NOMO-1 treated with dmso at 0.1 percent for 144 hours (cell line): ENCODE measurements around the gene HTRA1.

ENCODE experiments used
- DNase-seq: peaks from one replicate; lab custom pipeline; 2025; ENCODE audit not compliant: unreplicated experiment; lab: John Stamatoyannopoulos, UW

Gene HTRA1

DNA sequence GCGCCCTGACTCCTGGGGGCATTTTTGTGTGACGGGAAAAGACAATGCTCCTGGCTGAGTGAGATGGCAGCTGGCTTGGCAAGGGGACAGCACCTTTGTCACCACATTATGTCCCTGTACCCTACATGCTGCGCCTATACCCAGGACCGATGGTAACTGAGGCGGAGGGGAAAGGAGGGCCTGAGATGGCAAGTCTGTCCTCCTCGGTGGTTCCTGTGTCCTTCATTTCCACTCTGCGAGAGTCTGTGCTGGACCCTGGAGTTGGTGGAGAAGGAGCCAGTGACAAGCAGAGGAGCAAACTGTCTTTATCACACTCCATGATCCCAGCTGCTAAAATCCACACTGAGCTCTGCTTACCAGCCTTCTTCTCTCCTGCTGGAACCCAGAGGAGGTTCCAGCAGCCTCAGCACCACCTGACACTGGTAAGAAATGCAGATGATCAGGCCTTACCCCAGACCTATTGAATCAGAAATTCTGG, 6.7 kb upstream of the HTRA1 start, which contains the start of gene ARMS2:
Gene ARMS2, plus strand, starts transcription at position 51 of the 478 bp plus-strand sequence. Its CDS starts 75 bp downstream, at position 126.
- no peak for DNase-seq

DNA sequence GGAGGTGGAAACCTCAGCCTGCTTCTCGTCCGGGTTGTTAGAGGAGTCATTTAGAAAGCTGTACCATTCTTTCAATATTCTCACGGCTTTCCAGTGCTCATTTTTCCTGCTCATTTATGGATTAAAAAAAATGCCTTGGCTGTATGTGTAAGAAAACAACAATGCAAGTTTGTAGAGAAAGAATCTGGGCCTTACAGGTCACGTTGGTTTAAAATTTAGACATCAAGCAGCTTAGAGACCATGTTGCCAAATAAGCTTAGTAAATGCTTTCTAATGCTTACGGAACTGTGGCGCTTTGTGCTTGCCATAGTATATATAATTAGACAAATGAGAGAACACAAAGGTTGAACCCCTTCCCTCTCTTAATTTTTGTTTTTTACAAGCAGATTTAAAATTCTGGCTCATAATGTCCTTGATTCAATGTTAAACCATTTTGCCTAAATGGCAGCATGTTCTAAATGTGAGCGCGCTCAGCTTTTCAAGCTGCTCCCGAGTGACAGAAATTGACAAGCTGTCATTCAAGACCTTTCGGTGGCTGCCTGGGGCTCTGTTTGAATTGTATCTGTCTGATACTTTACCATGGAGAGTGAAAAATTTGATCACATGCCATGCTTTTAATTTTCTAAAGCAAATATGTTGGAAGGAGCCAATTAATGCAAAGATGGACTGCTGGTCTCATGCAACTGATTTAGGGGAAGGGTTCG, 5.8 kb upstream of the HTRA1 start:
- DNase-seq, result no peak

DNA sequence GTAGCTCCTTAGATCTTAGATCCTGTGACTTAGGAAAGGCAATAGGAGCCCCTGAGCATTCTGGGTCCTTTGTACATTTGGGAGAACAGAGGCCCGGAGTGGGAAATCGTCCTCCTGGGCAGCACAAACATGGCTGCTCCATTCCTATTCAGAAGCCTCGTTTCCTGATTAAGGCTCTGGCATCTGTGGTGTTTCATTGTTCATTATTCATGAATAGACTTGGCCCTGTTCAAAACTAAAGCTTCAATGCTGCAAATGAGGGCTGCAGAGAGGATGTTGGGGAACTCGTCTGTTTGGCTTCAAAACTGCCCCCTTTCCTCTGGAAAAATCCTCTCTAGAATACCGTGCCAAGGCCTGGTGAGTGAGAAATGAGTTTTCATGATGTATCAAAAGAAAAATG, 3.4 kb upstream of the HTRA1 start:
- no peak for DNase-seq

DNA sequence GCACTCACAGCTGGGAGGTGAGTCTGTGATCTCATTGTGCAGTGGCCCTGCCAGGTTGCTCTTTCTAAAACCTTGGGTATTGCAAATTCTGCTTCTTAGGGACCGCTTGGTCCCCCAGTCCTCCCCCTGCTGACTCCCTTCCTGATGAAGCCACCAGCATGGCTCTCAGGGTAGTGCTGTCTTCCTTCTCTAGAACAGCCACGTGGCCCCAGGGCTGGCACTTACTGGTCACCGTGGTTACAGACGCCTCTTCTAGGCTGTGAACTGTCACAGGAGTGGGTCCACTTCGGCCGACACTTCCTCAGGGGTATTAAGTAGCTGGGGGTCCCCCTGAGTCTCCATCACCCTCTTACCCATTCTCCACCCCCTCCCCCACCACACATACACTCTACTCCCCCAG, 2.7 kb upstream of the HTRA1 start:
- no peak for DNase-seq

DNA sequence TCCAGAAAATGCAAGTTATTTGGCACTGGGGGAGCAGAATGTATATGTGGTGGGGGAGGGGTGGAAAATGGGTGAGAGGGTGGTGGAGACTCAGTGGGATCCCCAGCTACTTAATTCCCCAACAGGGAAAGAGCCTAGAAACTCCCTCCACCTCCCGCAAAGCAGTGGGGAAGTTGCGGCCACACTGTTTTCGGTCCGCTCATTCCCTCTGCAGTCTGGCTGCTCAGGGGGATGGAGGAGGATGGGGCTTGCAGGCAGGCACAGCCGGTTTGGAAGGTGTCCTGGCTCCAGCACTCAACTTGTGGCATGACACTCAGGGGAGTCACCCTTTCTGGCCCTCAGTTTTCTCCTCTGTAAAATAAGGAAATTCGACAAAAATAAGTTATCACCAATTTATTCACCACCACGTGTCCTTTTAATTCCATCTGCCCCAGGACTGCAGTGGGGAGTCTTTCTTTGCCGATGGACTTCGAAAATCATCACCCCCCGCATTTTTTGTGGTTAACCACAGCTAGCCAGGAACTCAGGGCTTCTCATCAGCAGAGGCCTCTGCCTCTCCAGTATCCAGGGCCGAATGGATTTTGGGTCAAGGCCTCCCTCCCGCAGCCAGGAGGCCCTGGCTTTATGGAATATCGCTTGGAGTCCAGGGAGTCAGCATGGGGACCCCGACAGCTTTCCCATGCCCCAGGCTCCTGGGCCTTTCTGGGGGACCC, 1.6 kb upstream of the HTRA1 start:
- no peak for DNase-seq

DNA sequence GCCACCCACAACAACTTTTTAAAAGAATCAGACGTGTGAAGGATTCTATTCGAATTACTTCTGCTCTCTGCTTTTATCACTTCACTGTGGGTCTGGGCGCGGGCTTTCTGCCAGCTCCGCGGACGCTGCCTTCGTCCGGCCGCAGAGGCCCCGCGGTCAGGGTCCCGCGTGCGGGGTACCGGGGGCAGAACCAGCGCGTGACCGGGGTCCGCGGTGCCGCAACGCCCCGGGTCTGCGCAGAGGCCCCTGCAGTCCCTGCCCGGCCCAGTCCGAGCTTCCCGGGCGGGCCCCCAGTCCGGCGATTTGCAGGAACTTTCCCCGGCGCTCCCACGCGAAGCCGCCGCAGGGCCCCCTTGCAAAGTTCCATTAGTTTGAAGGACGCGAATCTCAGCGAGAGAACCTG, 461 bp upstream of the HTRA1 start:
- no peak for DNase-seq

DNA sequence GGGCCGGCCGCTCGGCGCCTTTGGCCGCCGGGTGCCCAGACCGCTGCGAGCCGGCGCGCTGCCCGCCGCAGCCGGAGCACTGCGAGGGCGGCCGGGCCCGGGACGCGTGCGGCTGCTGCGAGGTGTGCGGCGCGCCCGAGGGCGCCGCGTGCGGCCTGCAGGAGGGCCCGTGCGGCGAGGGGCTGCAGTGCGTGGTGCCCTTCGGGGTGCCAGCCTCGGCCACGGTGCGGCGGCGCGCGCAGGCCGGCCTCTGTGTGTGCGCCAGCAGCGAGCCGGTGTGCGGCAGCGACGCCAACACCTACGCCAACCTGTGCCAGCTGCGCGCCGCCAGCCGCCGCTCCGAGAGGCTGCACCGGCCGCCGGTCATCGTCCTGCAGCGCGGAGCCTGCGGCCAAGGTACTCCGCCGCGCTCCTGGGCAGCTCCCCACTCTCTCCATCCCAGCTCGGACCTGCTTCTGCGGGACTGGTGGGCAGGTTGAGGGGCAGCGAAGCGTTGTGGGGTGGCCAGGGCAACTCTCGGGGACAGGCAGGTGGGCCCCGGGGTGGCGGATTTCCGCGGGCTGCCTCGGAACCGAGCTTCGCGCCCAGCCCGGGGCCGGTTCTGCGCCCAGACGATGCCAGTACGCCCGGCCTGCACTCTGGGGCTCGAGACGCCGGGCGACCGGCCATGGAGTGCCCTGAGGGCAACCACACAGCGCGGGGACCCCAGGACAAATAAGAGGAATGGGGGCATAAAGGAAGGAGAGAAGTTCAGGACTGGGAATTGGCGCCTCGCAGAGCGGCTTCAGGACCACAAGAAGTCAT, 578 bp downstream of the HTRA1 start:
- DNase-seq, result no peak

DNA sequence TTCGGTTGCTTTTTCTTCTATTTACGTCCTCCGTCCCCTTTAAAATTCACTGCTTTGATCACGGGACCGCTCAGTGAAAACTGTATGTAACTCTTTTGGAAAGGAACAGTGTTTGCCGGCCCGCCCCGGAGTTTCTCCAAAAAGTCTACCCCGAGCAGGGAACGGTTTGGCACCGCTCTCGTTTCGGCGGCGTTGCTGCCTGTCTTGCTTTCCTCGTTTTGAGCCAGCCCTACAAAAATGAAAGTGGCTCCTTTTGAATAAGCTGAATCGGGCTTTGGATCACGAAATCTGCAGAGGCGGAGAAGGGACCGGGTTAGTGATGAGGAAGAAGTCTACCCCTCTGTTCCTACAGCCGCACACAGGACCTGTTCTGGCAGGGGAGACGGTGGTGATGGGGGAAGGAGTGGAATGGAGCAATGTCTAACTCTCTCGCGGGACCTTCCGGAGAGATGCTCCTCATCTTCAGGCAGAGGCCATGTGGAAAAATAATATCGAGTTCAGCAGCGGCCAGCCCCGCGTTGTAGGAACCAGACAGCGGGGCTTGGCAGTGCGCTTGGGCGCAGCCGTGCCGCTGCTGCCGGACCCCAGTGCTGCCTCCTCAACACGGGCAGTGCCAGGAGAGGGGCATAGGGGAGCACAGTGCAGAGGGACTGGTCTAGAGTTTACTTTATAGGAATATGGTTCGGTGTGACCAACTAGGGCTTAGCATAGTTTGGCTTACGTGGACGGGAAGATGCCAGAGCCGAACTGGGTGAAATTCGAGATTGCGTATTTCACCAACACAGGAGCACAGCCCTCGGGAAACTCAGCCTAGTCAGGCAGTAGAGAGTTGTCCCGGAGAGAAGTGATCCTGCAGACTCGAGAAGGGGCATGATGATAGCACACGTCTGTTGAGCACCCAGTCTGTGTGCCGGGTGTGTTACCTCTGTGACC, 1.4 kb downstream of the HTRA1 start:
- DNase-seq, result no peak

DNA sequence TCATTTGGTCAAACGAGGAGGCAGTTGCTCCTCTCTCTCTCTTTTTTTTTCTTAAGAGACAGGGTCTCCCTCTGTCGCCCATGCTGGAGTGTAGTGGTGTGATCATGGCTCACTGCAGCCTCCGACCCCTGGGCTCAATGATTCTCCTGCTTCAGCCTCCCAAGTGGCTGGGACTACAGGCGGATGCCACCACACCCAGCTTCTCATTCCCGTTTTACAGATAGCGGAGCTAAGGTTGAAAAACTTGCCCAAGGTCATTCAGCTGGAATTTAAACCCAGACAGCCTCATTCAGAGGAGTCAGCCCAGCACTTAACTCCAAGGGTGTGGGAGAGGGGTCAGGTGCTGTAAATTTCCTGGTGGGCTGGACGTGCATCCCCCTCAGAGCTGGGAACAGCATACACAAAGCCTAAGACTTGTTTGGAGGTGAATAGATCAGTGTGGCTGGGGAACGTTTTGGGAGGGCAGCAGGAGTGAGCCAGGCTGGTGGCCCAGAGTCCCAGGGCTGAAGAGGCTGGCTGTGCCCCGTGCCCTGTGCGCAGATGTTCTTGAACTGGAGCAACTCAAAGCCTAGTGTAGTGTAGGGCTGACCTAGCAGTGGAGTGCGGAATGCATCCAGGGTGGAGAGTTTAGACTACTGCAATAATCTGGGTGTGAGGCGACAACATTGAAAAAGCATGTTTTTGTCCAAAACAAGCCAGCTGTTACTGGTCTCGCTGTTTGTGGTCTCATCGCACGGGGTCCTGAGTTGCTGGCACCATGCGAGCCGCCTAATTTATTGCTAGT, 2.3 kb downstream of the HTRA1 start:
- DNase-seq, result no peak

DNA sequence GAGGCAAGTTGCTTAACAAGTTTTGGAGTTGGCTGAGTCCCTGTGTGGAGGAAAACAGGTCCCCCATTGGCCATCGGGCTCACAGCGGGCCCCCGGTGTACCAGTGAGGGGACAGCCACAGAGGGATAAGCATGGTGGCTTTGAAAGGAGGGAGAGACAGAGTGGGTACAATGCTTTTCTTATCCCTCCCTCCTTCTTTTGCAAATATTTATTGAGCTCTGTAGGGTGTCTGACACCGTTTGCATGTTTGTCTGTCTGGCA, 2.8 kb downstream of the HTRA1 start:
- DNase-seq, result no peak

DNA sequence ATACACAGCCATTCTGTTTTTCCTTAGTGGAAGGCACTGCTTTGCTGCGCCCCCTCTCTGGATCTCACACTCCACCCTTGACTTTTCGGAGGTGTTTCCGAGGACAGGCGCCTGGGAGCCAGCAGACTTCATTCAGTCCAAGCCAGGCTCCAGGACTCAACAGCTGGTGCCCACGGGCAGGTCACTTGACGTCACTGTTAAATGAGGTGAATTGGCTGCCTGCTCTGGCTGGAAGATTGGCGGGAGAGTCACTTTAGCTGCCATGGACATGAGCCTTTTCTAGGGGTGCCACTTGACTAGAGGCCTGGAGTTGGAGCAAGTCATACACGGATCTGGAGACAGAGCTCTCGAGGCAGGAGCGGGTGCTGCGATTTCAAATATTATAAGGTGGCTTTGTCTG, 3.2 kb downstream of the HTRA1 start:
- no peak for DNase-seq

DNA sequence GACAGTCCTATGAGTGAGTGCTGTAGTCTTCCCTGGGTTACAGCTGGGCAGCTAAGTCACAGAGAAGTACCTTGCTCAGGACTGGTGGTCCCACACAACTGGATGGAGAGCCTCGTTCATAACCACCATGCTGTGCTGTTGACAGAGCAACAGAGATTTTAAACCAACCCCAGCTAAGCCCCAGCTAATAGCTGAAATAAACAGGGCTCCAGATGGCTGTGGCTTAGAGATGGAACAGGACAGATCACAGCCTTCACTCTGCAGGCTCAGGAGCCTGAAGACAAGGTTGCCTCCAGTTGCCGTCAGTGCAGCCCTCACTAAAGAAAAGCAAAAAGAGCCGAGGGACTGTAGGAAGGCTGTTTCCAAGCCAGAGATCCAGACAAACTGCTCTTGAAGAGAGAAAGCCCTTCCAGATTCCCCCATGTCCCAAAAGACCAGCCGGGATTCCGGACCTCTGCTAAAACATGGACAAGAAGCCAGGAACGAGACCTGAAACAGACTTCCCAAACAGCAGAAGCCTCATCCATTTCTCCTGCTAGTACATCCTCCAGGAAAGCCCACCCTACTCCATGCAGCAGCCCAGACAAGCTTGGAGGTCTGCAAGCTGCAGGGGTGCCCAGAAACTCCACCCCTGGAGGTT, 4.2 kb downstream of the HTRA1 start:
- no peak for DNase-seq

DNA sequence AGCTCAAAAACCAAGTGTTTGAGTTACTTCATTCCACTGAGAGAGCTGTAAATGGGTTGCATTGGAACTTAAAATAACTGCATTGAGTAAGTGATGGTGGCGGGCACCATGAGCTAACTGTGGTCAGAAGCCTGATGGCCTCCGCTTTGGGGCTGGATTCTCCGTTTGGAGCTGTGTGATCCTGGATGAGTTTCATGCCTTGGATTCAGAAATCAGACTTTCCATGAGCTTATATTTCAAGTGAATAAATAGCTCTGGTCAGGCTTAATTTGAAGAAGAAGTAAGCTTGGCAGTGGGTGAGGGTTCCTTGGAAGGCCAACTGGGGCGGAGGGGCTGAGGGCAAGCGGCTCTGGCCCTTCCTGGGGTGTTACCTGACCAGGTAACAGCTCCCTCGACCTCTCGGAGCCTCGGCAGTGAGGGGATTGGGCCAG, 5.6 kb downstream of the HTRA1 start:
- peak; percentile 16 for DNase-seq

DNA sequence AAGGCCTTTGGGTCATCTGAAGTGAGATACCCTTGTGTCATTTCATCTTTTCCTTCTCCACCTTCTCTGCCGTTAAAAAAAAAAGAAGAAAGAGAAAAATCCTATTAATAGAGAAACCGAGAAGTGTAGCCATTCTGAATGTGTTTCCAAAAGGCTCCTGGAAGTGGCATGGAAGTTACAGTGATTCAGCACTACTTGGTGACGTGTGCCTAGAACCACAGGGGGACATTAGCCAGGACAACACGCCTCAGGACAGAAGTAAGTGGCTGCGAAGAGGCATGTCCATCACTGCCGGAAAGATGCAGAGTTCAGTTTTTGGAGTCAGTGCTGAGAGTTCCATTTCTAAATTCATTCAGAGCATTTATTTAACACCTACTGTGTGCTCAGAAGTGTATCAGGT, 6.3 kb downstream of the HTRA1 start:
- DNase-seq, result no peak

DNA sequence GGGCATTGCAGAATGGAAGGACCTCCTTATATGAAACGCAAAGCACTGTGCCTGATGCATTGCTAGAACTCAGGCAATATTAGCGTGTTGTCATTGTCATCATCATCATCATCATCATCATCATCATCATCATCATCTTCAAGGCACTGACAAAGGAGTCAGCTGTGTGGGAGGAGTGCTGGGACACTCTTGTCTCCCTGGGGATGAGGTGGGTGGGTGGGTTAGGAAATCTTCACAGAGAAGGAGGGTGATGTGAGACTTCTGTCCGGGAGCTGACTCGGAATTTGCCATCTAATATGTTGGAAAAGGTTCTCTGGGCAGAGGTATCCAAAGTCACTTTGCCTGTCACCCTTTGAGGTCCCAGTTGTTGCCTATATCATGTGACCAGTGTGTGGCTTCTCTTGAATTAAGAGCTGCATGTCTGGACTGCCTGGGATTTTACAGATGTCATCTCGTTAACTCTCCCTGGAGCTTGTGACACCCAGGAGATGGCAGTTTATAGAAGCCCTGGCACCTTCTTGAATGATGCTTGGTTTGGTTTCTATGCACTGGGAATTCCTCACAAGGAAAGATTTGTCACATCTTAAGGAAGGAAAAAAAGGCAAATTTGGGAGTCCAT, 7.1 kb downstream of the HTRA1 start:
- DNase-seq, result no peak

DNA sequence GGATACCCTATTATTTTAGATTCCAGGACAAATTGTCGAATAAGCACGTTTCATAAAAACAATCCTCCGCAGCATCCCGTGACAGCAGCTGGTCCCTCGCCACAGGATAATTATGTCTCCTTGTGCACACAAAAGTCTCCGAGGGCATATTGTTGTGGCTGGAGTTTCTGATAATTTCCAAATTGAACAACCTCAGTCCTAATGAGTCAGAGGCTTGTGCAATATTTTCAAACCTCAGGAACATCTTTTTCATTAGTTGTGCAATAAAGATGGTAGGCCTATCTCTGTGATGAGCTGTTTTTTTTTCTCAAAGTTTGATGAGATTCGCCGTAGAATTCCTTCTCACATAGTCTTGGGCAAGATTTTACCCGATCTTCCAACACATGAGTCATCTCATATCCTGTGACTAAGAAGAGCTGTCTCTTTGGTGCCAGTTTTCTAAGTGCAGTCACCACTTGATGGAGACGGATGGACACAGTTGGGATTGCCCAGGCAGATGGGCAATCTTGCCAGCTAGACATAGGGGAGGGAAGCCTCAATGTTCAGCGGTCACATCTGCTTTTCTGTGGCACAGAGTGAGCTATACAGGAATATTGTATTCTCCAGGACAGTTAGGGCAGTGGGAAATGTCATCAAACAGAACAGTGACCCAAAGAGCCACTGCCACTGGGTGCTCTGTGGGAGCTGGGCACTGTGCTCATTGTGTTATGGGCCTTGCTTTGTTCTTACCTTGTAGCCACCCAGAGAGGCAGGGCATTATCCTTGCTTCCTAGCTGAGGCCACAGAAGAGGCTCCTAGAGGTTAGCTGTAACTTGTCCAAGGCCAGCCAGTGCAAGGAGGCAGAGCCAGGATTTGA, 7.8 kb downstream of the HTRA1 start:
- DNase-seq, result peak; percentile 75

DNA sequence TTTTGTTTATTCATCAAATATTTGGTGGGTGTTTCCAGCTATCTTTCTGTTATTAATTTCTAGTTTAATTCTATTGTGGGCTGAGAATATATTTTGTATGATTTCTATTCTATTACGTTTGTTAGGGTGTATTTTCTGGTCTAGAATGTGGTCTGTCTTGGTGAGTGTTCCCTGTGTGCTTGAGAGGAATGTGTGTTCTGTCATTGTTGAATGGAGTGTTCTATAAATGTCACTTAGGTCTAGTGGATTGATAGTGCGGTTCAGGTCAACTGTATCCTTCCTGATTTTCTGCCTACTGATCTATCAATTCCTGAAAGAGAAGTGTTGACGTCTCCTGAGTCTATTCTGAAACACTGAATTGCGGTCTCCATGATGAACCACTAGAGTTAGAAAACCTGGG, 8.5 kb downstream of the HTRA1 start:
- no peak for DNase-seq

DNA sequence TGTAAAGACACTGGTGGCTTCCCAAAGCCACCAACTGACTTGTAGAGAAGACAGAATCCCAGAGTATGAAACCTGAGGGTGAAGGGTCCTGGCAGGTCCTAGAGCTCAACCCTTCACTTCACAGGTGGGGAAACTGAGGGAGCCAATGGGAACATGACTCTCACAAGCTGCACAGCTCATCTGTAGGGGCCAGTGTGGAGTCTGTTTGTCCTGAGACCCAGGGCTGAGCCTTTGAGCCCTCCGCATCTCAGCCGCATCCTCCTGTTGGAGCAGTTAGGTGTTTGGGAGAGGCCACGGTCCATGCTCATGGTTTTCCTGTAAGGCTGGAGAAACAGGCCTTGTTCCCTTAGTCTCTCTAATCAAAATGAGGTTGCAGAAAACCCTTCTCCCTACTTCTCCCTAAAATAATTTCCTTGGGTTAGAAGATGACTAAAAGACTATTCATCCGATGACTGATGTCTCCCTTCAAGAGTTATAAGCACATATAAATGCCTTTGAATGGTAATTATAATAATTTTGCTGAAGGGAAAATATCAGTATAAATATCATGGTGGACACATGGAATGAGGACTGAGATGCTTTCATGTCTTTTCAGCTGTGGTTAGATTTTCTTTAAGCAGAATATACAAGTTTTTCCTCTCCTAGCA, 10.3 kb downstream of the HTRA1 start:
- no peak for DNase-seq
